ENCODE results near the gene FAM222A.

FAM222A gene

GRCh38 chr12:109677279-109677691, 36.3 kb upstream of the FAM222A start:
- no peak overlapping the region for H2BK120ac ChIP-seq (ENCODE audit: low read depth, low read length)
- H4K91ac ChIP-seq (ENCODE audit: low read depth, low read length, poor library complexity), result no peak overlapping the region
- H2AFZ ChIP-seq (ENCODE audit: low read length), result no peak overlapping the region
- WGBS, 2 donors (ENCODE audit: extremely low coverage in 2 of 2, insufficient read length in 2 of 2, insufficient replicate concordance in 1 of 2), result no CpG with 5 or more reads among the region's 12 CpGs
- no peak overlapping the region for H4K8ac ChIP-seq (ENCODE audit: low read depth, low read length)
- no peak overlapping the region for H3K23ac ChIP-seq (ENCODE audit: low read depth, low read length, poor library complexity)
- H3K4ac ChIP-seq (ENCODE audit: low read length), result no peak overlapping the region
- H3K27ac ChIP-seq (replicated peaks; ENCODE audit: low read length), result peak overlapping the region; percentile 77
- no peak overlapping the region for H3K9ac ChIP-seq (ENCODE audit: low read depth, low read length, poor library complexity)
- H2BK15ac ChIP-seq (ENCODE audit: low read length), result no peak overlapping the region
- H2BK12ac ChIP-seq (ENCODE audit: low read length), result no peak overlapping the region
- no peak overlapping the region for H2AK5ac ChIP-seq (ENCODE audit: low read depth, low read length)
- H3K4me3 ChIP-seq (ENCODE audit: low read length in 2 of 2), result no peak overlapping the region
- peaks cover 0 to 33% of the 10 kb centered on the region in 2 donors for H3K4me1 ChIP-seq (ENCODE audit: control insufficient read depth in 2 of 2, insufficient read depth in 1 of 2, low read depth in 1 of 2, low read length in 2 of 2)
- peaks cover 0 to 54% (median 0%) of the 10 kb centered on the region in 3 experiments for H3K27me3 ChIP-seq (ENCODE audit: control insufficient read depth in 3 of 3, insufficient read depth in 3 of 3, low read depth in 1 of 3, low read length in 3 of 3)
- no peak overlapping the region for H2BK5ac ChIP-seq (ENCODE audit: low read length)
- no peaks in the 10 kb centered on the region for H3K79me1 ChIP-seq (ENCODE audit: low read depth, low read length)
- peak; percentile 92 for DNase-seq (ENCODE audit: low spot score)
- no peak overlapping the region for H3K18ac ChIP-seq (ENCODE audit: low read length)
- no peak overlapping the region for H3K4me2 ChIP-seq (ENCODE audit: insufficient read depth, low read length, poor library complexity, severe bottlenecking)
- peaks cover 0 to 1% of the 10 kb centered on the region in 2 donors for H3K9me3 ChIP-seq (replicated peaks in 1 of 2; ENCODE audit: control insufficient read depth in 2 of 2, insufficient read depth in 1 of 2, low read depth in 1 of 2, low read length in 2 of 2)
- no peaks in the 10 kb centered on the region for H3K36me3 ChIP-seq (replicated peaks in 1 of 2; ENCODE audit: control insufficient read depth in 2 of 2, insufficient read depth in 2 of 2, low read length in 2 of 2)
- no peak overlapping the region for H3K14ac ChIP-seq (ENCODE audit: low read length)

GRCh38 chr12:109678719-109679118, 34.9 kb upstream of the FAM222A start:
- Histone ChIP-seq H2AFZ (ENCODE audit: low read length) (peak overlapping the region; percentile 23), H2BK15ac (ENCODE audit: low read length) (peak overlapping the region; percentile 12), H2AK5ac (ENCODE audit: low read depth, low read length) (peak overlapping the region; percentile 4), H3K18ac (ENCODE audit: low read length) (peak overlapping the region; percentile 60), H3K4ac (ENCODE audit: low read length) (no peak overlapping the region), H3K14ac (ENCODE audit: low read length) (no peak overlapping the region), H4K8ac (ENCODE audit: low read depth, low read length) (no peak overlapping the region), H3K27me3 (ENCODE audit: control insufficient read depth in 3 of 3, insufficient read depth in 3 of 3, low read depth in 1 of 3, low read length in 3 of 3) (peaks cover 0 to 54% (median 0%) of the 10 kb centered on the region in 3 experiments), H3K9me3 (replicated peaks in 1 of 2; ENCODE audit: control insufficient read depth in 2 of 2, insufficient read depth in 1 of 2, low read depth in 1 of 2, low read length in 2 of 2) (no peaks in the 10 kb centered on the region), H3K4me1 (ENCODE audit: control insufficient read depth in 2 of 2, insufficient read depth in 1 of 2, low read depth in 1 of 2, low read length in 2 of 2) (peaks cover 0 to 30% of the 10 kb centered on the region in 2 donors), H3K4me2 (ENCODE audit: insufficient read depth, low read length, poor library complexity, severe bottlenecking) (no peak overlapping the region), H3K36me3 (replicated peaks in 1 of 2; ENCODE audit: control insufficient read depth in 2 of 2, insufficient read depth in 2 of 2, low read length in 2 of 2) (no peaks in the 10 kb centered on the region), H3K27ac (replicated peaks; ENCODE audit: low read length) (peak overlapping the region; percentile 77), H3K79me1 (ENCODE audit: low read depth, low read length) (no peaks in the 10 kb centered on the region), H3K4me3 (ENCODE audit: low read length in 2 of 2) (no peak overlapping the region), H2BK5ac (ENCODE audit: low read length) (no peak overlapping the region), H4K91ac (ENCODE audit: low read depth, low read length, poor library complexity) (no peak overlapping the region), H3K23ac (ENCODE audit: low read depth, low read length, poor library complexity) (no peak overlapping the region), H2BK120ac (ENCODE audit: low read depth, low read length) (peak overlapping the region; percentile 49), H3K9ac (ENCODE audit: low read depth, low read length, poor library complexity) (no peak overlapping the region), H2BK12ac (ENCODE audit: low read length) (peak overlapping the region; percentile 33)
- WGBS, 2 donors (ENCODE audit: extremely low coverage in 2 of 2, insufficient read length in 2 of 2, insufficient replicate concordance in 1 of 2), result no CpG with 5 or more reads among the region's 7 CpGs
- no peak for DNase-seq (ENCODE audit: low spot score)

GRCh38 chr12:109679501-109680263, 33.9 kb upstream of the FAM222A start:
- H3K4me1 ChIP-seq (ENCODE audit: control insufficient read depth in 2 of 2, insufficient read depth in 1 of 2, low read depth in 1 of 2, low read length in 2 of 2), result peaks cover 0 to 30% of the 10 kb centered on the region in 2 donors
- H3K4ac ChIP-seq (ENCODE audit: low read length), result peak overlapping the region; percentile 42
- H2BK15ac ChIP-seq (ENCODE audit: low read length), result peak overlapping the region; percentile 65
- H2BK12ac ChIP-seq (ENCODE audit: low read length), result peak overlapping the region; percentile 12
- WGBS, 2 donors (ENCODE audit: extremely low coverage in 2 of 2, insufficient read length in 2 of 2, insufficient replicate concordance in 1 of 2), result no CpG with 5 or more reads among the region's 8 CpGs
- no peak for DNase-seq (ENCODE audit: low spot score)
- H3K23ac ChIP-seq (ENCODE audit: low read depth, low read length, poor library complexity), result no peak overlapping the region
- peaks cover 0 to 54% (median 0%) of the 10 kb centered on the region in 3 experiments for H3K27me3 ChIP-seq (ENCODE audit: control insufficient read depth in 3 of 3, insufficient read depth in 3 of 3, low read depth in 1 of 3, low read length in 3 of 3)
- H3K36me3 ChIP-seq (replicated peaks in 1 of 2; ENCODE audit: control insufficient read depth in 2 of 2, insufficient read depth in 2 of 2, low read length in 2 of 2), result no peaks in the 10 kb centered on the region
- H3K9ac ChIP-seq (ENCODE audit: low read depth, low read length, poor library complexity), result no peak overlapping the region
- no peak overlapping the region for H4K91ac ChIP-seq (ENCODE audit: low read depth, low read length, poor library complexity)
- H3K4me2 ChIP-seq (ENCODE audit: insufficient read depth, low read length, poor library complexity, severe bottlenecking), result no peak overlapping the region
- peak overlapping the region; percentile 50 for H3K18ac ChIP-seq (ENCODE audit: low read length)
- no peak overlapping the region for H3K14ac ChIP-seq (ENCODE audit: low read length)
- no peaks in the 10 kb centered on the region for H3K79me1 ChIP-seq (ENCODE audit: low read depth, low read length)
- no peak overlapping the region for H3K27ac ChIP-seq (replicated peaks; ENCODE audit: low read length)
- H3K9me3 ChIP-seq (replicated peaks in 1 of 2; ENCODE audit: control insufficient read depth in 2 of 2, insufficient read depth in 1 of 2, low read depth in 1 of 2, low read length in 2 of 2), result no peaks in the 10 kb centered on the region
- H3K4me3 ChIP-seq (ENCODE audit: low read length in 2 of 2), result no peak overlapping the region
- peak overlapping the region; percentile 39 for H2BK5ac ChIP-seq (ENCODE audit: low read length)
- H2AFZ ChIP-seq (ENCODE audit: low read length), result no peak overlapping the region
- no peak overlapping the region for H2BK120ac ChIP-seq (ENCODE audit: low read depth, low read length)
- H4K8ac ChIP-seq (ENCODE audit: low read depth, low read length), result no peak overlapping the region
- peak overlapping the region; percentile 30 for H2AK5ac ChIP-seq (ENCODE audit: low read depth, low read length)

- Histone ChIP-seq H2BK120ac (ENCODE audit: low read depth, low read length) (no peak overlapping the region), H3K4ac (ENCODE audit: low read length) (peak overlapping the region; percentile 42), H4K8ac (ENCODE audit: low read depth, low read length) (no peak overlapping the region), H2BK5ac (ENCODE audit: low read length) (peak overlapping the region; percentile 39), H3K4me2 (ENCODE audit: insufficient read depth, low read length, poor library complexity, severe bottlenecking) (no peak overlapping the region), H3K23ac (ENCODE audit: low read depth, low read length, poor library complexity) (no peak overlapping the region), H3K27me3 (ENCODE audit: control insufficient read depth in 3 of 3, insufficient read depth in 3 of 3, low read depth in 1 of 3, low read length in 3 of 3) (peaks cover 0 to 55% (median 0%) of the 10 kb centered on the region in 3 experiments), H2BK15ac (ENCODE audit: low read length) (no peak overlapping the region), H3K18ac (ENCODE audit: low read length) (peak overlapping the region; percentile 8), H3K14ac (ENCODE audit: low read length) (no peak overlapping the region), H3K36me3 (replicated peaks in 1 of 2; ENCODE audit: control insufficient read depth in 2 of 2, insufficient read depth in 2 of 2, low read length in 2 of 2) (no peaks in the 10 kb centered on the region), H3K9ac (ENCODE audit: low read depth, low read length, poor library complexity) (no peak overlapping the region), H3K4me1 (ENCODE audit: control insufficient read depth in 2 of 2, insufficient read depth in 1 of 2, low read depth in 1 of 2, low read length in 2 of 2) (peaks cover 0 to 30% of the 10 kb centered on the region in 2 donors), H2AK5ac (ENCODE audit: low read depth, low read length) (no peak overlapping the region), H4K91ac (ENCODE audit: low read depth, low read length, poor library complexity) (no peak overlapping the region), H2AFZ (ENCODE audit: low read length) (no peak overlapping the region), H3K79me1 (ENCODE audit: low read depth, low read length) (no peaks in the 10 kb centered on the region), H2BK12ac (ENCODE audit: low read length) (no peak overlapping the region), H3K9me3 (replicated peaks in 1 of 2; ENCODE audit: control insufficient read depth in 2 of 2, insufficient read depth in 1 of 2, low read depth in 1 of 2, low read length in 2 of 2) (no peaks in the 10 kb centered on the region), H3K4me3 (ENCODE audit: low read length in 2 of 2) (no peak overlapping the region), H3K27ac (replicated peaks; ENCODE audit: low read length) (no peak overlapping the region)
- WGBS, 2 donors (ENCODE audit: extremely low coverage in 2 of 2, insufficient read length in 2 of 2, insufficient replicate concordance in 1 of 2), result no CpG with 5 or more reads among the region's 4 CpGs
- DNase-seq (ENCODE audit: low spot score), result no peak
Measured at GRCh38 chr12:109680264-109681005, 33.2 kb upstream of the FAM222A start.
